GM12873 (cell line): ENCODE data around the gene DEAF1.

Experiments
- TF ChIP-seq, protein P1 (sequence below): IDR thresholded peaks from 2 replicates; pipeline ENCODE4 v1.5.1; 2012; ENCODE audit warnings: low read depth, mild to moderate bottlenecking, moderate library complexity, low read length, control low read depth; ENCODE audit not compliant: insufficient read depth; ENCODE audit errors: missing control alignments

Gene DEAF1

DNA sequence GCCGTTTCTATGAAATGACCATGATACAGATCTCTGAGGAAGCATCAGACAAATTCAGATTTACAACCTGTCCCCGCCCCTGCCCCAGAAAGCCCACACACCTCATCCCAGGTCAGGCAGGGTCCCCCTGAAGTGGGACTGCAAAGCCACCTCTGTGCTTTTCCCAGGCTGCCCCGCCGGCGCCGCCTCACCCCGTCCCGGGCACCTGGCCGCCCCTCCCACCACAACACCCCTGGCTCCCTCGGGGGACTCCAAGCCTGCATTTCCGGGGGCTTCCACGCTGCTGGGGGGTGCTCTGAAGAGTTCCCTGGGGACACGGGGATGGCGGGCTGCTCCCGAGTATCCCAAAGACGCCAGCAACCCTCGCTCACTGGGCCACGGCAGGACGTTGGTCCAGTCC, 34.7 kb downstream of the DEAF1 start:
- TF ChIP-seq, protein P1, sequence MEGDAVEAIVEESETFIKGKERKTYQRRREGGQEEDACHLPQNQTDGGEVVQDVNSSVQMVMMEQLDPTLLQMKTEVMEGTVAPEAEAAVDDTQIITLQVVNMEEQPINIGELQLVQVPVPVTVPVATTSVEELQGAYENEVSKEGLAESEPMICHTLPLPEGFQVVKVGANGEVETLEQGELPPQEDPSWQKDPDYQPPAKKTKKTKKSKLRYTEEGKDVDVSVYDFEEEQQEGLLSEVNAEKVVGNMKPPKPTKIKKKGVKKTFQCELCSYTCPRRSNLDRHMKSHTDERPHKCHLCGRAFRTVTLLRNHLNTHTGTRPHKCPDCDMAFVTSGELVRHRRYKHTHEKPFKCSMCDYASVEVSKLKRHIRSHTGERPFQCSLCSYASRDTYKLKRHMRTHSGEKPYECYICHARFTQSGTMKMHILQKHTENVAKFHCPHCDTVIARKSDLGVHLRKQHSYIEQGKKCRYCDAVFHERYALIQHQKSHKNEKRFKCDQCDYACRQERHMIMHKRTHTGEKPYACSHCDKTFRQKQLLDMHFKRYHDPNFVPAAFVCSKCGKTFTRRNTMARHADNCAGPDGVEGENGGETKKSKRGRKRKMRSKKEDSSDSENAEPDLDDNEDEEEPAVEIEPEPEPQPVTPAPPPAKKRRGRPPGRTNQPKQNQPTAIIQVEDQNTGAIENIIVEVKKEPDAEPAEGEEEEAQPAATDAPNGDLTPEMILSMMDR = no peak

DNA sequence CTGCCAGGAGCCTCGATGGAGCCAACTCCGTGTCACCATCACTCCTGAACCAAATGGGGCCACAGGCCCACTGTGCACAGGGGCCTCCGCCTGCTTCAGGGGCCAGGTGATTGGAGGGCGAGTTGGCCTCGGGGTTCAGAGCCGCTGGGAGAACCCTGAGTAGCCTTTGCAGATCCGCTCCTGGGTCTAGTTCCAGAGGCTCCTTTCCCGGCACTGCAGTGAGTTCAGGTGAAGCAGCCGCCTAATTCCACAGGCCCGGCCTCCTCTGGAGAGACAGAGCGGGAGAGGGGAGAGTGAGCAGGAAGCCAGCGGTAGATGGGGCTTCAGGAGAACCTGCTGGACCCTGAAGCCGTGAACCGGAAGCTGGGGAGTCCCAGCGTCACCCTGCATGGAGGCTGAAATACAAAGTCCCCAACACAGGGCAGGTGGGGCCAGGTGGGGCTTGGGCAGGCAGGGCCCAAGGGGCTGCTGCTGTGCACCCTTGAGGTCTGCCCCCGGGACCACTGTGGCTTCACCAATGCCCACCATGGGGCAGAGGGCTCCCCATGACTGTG, 35.4 kb downstream of the DEAF1 start:
- TF ChIP-seq, protein P1 = no peak

DNA sequence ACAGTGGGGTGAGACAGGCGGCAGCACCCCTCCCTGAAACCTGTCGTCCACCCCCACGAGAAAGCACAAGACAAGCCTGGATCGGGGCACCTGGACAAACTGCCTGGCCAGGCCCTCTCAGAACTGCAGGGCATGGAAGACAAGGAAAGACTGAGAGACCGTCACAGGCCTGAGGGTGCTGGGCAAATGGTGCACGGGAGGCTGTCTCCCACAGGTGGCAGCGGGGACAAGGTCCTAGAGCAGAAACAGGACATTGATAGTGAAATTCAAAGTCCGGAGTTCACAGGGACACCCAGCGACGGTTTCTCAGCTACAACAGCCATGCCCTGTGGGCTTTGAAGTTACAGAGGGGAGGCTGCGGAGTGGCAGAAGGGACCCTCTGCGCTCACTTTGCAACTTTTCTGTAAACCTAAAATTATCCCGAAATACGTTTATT, 37.3 kb downstream of the DEAF1 start:
- TF ChIP-seq, protein P1 = no peak

DNA sequence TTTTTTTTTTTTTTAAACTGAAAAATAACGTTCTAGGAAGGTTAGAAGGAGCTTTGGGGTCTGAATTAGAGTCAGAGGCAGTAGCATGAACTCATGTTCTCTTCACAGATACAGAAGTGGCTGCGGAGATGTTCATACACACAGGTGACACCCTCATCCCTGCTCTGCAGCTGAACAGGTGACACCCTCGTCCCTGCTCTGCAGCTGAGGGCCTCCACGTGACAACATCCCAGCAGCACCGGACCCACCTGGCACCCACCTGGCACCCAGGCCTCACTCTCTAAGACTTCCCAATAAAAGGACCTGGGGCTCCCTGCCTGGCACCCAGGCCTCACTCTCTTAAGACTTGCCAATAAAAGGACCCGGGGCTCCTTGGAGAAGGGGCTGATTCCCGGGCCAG, 38.2 kb downstream of the DEAF1 start:
- TF ChIP-seq, protein P1 = no peak

DNA sequence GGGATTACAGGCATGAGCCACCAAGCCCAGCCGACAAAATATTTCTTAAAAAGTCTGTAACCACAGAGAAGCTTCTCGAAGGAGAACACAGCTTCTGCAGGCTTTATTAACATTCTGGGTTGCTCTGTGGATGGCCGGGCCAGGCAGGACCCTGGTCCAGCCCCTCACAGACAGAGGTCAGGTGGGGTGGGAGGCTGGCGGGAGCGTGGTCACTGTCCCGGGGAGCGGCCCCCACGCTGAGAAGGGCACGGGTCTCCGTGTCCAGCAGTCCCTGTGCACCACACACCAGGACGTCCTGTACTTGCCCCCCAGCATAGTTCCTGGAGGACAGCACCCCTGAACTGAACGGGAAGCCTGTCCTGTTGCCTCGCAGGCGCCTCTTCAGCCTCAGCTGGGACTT, 38.6 kb downstream of the DEAF1 start:
- TF ChIP-seq, protein P1 = no peak

DNA sequence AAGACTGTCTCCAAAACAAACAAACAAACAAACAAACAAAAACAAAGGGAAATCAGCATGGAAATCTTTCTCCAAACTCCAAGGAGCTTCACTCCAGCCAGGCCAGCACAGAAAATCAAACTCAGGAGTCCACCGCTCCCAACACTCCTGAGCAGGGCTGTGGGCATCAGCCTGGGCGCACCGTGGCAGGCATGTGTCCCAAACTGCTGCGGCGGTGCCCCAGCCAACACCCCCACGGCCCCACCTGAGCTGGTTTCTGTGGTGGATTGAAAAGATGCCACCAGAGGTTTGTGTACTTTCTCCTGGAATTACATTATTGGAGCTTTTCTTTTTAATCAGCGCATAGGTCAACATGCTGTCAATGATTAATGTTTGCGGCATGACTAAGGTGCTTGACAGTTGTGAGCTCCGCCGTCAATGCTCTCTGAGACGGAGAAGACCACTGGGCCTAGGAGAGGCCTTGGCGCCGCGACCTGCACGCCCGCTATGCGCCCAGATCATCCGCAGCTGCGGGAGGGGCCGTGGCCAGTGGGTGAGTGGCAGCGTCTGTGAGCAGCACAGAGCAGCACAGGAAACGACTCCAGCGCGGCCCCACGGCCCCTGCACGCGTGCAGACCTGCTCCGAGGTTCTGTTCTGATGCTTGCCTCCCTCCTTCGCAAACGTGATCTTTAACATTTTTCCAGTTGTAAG, 39.8 kb downstream of the DEAF1 start:
- TF ChIP-seq, protein P1 = no peak

DNA sequence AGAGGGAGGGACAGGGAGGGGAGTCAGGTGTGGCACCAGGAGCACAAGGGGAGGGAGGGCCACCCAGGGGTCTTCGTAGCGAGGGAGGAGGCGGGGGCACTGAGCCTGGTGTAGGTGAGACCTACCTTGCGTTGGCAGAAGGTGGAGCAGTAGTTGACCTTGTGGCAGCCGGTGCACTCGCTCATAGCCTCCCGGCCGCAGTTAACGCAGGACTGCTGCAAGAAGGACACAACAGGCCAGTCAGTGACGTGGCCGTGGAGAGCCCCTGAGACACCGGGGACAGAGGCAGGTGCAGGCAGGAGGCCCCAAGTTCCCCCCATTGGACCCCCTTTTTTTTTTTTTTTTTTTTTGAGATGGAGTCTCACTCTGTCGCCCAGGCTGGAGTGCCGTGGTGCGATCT, 41.2 kb downstream of the DEAF1 start:
- TF ChIP-seq, protein P1 = no peak
